ENCODE results near the gene MYH10.

The MYH10 gene

GRCh38 chr17:8447799-8448198 lies 182.7 kb downstream of the MYH10 start:
- no peak overlapping the region for H3K4me3 ChIP-seq (ENCODE audit: low read depth, low read length)
- no peak for TF ChIP-seq CTCF (IDR thresholded peaks at IDR 0.05; ENCODE audit: borderline replicate concordance, insufficient read depth, low read depth, low read length)

DNA sequence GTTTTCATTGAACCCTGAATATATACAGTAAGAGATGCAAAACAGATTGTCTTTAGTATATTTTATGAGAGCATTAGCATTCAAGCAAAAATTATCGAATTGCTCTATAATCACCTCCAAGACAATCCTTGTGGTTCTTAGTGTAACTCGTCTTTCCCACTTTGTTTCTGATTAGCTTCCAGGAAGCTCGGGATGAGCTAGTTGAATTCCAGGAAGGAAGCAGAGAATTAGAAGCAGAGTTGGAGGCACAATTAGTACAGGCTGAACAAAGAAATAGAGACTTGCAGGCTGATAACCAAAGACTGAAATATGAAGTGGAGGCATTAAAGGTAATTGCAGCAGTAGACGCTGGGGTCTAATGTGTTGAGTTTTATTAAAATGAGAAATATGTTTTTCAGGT lies 185.0 kb downstream of the MYH10 start:
- TF ChIP-seq CTCF (IDR thresholded peaks at IDR 0.05; ENCODE audit: borderline replicate concordance, insufficient read depth, low read depth, low read length): no peak
- no peak overlapping the region for H3K4me3 ChIP-seq (ENCODE audit: low read depth, low read length)

- no peak overlapping the region for H3K4me3 ChIP-seq (ENCODE audit: low read depth, low read length)
- TF ChIP-seq CTCF (IDR thresholded peaks at IDR 0.05; ENCODE audit: borderline replicate concordance, insufficient read depth, low read depth, low read length): no peak
Observed at GRCh38 chr17:8444494-8444893, 186.0 kb downstream of the MYH10 start.

- no peak overlapping the region for H3K4me3 ChIP-seq (ENCODE audit: low read depth, low read length)
- TF ChIP-seq CTCF (IDR thresholded peaks at IDR 0.05; ENCODE audit: borderline replicate concordance, insufficient read depth, low read depth, low read length): no peak
Observed at GRCh38 chr17:8443756-8444155, 186.8 kb downstream of the MYH10 start.

- TF ChIP-seq CTCF (IDR thresholded peaks at IDR 0.05; ENCODE audit: borderline replicate concordance, insufficient read depth, low read depth, low read length): no peak
- H3K4me3 ChIP-seq (ENCODE audit: low read depth, low read length): no peak overlapping the region
Observed at GRCh38 chr17:8442310-8442709, 188.2 kb downstream of the MYH10 start.

- no peak overlapping the region for H3K4me3 ChIP-seq (ENCODE audit: low read depth, low read length)
- no peak for TF ChIP-seq CTCF (IDR thresholded peaks at IDR 0.05; ENCODE audit: borderline replicate concordance, insufficient read depth, low read depth, low read length)
Observed at GRCh38 chr17:8441690-8442089, 188.8 kb downstream of the MYH10 start.

DNA sequence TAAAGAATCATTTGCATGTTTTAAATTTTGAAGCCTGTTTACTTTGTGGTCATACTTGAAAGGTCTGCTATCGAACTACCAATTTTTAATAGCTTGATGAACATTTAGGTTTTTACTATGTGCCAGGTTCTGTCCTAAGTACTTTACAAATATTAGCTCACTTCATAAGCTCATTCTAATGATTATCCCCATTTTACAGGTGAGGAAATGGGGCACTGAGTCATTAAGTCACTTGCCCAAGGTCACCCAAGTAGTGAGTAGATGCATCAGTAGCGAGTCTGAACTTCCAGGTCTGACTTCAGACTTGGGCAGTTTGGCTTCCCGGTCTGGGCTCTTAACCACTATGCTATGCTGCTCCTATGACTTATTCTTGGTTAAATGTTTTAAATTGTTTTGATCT lies 190.8 kb downstream of the MYH10 start:
- no peak for TF ChIP-seq CTCF (IDR thresholded peaks at IDR 0.05; ENCODE audit: borderline replicate concordance, insufficient read depth, low read depth, low read length)
- no peak overlapping the region for H3K4me3 ChIP-seq (ENCODE audit: low read depth, low read length)
